Stomach (tissue), 4 donors: ENCODE data around the gene TECR.
"Not testable (repeated sequence)": the region's sequence is repeated elsewhere in the genome, so short reads cannot be mapped to it uniquely, and the experiment has no call there.

Source experiments
- EP300 ChIP-seq: sonication (generic); formaldehyde crosslinking; IDR thresholded peaks from one replicate; pipeline ENCODE4 v1.6.1; 2017; ENCODE audit warnings: antibody characterized with exemption
- POLR2A ChIP-seq, 4 donors: fragments of 450-650 bp; IDR thresholded peaks; one replicate each; pipeline ENCODE4 v1.6.1; 2016; ENCODE audit warnings: antibody characterized with exemption in 4 of 4, control low read depth in 2 of 4, mild to moderate bottlenecking in 1 of 4, moderate library complexity in 1 of 4
- POLR2AphosphoS5 ChIP-seq, 3 donors: sonication (generic); formaldehyde crosslinking; IDR thresholded peaks; one replicate each; pipeline ENCODE4 v1.6.1; 2016; ENCODE audit warnings: antibody characterized with exemption in 3 of 3
- TF ChIP-seq, protein P1 (sequence below), 7 experiments: fragments of 450-650 bp in 4 of 7; fragments of 200-600 bp in 3 of 7; sonication (generic) in 3 of 7; IDR thresholded peaks; one replicate each; pipeline ENCODE4 v1.5.1; 2016 to 2019; ENCODE audit warnings: antibody characterized with exemption in 7 of 7, control low read depth in 2 of 7, mild to moderate bottlenecking in 1 of 7

DNA sequence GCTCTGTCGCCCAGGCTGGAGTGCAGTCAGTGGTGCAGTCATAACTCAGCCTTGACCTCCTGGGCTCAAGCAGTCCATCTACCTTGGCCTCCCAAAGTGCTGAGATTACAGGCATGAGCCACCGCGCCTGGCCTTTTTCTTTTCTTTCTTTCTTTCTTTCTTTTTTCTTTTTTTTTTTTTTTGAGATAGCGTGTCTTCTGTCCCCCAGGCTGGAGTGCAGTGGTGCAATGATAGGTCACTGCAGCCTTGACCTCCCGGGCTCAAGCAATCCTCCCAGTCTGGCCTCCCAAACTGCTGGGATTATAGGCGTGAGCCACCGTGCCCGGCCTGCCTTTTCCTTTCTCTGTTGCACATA lies 22.6 kb downstream of the TECR start:
- TF ChIP-seq POLR2A (IDR thresholded peaks at IDR 0.05); EP300; POLR2AphosphoS5 (IDR thresholded peaks at IDR 0.05): not testable (repeated sequence)
- TF ChIP-seq, protein P1, sequence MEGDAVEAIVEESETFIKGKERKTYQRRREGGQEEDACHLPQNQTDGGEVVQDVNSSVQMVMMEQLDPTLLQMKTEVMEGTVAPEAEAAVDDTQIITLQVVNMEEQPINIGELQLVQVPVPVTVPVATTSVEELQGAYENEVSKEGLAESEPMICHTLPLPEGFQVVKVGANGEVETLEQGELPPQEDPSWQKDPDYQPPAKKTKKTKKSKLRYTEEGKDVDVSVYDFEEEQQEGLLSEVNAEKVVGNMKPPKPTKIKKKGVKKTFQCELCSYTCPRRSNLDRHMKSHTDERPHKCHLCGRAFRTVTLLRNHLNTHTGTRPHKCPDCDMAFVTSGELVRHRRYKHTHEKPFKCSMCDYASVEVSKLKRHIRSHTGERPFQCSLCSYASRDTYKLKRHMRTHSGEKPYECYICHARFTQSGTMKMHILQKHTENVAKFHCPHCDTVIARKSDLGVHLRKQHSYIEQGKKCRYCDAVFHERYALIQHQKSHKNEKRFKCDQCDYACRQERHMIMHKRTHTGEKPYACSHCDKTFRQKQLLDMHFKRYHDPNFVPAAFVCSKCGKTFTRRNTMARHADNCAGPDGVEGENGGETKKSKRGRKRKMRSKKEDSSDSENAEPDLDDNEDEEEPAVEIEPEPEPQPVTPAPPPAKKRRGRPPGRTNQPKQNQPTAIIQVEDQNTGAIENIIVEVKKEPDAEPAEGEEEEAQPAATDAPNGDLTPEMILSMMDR (IDR thresholded peaks at IDR 0.05), result not testable (repeated sequence)
